Medulla oblongata (tissue), 1 donor: ENCODE measurements around the gene NET1.
"Not testable (repeated sequence)": the region's sequence is repeated elsewhere in the genome, so short reads cannot be mapped to it uniquely, and the experiment has no call there.

Experiments
- DNase-seq: peaks from one replicate; pipeline ENCODE4 v3.0.0-alpha.2; 2015; ENCODE audit errors: extremely low spot score

The NET1 gene

DNA sequence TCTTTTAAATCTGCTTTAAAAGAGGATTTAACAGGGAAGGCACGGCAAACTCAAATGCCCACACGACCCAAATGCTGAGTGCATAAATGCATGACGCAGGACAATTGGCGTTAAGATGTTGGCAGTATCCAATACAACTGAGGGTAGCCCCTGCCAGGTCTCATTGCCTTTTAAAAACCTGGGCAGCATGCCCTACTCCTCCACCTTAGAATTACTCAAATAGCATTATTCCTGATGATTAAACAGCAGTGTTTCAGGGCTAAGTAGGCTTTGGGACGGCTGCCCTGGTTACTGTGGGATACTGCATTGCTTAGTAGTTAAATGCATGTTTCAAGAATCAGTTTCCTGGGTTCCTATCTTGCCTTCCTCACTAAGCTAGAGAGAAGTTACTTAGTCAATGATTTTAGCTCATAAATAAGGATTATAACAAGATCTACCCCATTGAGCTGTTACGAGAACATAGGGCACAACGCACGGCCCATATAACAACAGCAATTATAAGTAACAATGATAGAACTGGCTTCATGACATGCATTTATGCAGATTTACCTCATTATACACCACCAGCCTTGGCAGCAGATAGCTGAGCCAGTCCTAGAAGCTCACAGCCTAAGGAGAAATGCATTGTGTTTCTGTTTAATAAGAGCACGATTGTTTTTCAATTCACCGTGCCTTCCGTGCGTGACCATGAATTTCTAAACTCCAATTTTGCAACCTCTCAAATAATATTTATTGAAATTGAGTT lies 15.6 kb upstream of the NET1 start:
- DNase-seq, result peak; percentile 88

DNA sequence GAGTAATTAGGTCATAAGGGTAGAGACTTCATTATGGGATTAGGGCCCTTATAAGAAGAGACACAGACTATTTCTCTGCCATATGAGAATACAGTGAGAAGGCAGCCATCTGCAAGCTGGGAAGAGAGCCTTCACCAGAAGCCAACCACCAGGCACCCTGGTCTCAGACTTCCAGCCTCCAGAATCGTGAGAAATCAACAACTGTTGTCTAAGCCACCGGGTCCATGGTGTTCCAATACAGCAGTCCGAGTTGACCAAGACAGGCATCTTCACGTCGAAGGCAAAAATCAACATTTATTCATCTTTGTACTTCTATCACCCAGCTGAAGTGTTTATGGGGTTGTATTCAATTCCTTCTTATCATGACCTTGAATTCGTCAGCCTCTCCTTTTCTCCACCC lies 13.0 kb upstream of the NET1 start:
- no peak for DNase-seq

DNA sequence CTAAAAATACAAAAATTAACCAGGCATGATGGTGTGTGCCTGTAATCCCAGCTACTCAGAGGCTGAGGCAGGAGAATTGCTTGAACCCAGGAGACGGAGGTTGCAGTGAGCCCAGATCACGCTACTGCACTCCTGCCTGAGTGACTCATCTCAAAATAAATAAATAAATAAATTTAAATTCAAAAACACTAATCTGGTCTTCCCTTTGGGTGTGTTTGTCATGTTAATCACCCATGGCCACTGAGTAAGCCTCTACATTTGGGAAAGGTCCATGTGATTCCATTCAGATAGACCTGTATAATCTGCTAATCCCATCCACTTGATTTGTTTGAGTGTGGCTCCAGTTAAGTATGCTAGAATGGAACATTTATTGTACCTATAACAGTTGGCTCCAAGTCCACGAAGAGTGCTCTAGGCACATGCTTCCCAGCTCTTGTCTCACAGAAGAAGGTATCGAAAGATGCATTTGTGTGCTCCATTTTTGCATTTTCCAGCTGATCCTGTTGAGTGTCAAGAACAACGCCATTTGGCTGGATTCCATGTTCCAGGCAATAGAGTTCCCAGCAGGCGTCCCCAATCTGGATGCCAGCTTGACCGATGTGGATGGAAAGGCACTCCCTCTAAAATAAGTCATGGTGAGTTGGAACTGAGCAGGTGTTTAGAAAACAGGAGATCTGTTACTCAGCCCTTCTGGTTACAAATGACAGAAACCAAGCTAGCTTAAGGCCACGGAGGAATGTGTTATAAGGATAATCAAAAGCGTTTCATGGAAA lies 11.7 kb upstream of the NET1 start:
- no peak for DNase-seq

DNA sequence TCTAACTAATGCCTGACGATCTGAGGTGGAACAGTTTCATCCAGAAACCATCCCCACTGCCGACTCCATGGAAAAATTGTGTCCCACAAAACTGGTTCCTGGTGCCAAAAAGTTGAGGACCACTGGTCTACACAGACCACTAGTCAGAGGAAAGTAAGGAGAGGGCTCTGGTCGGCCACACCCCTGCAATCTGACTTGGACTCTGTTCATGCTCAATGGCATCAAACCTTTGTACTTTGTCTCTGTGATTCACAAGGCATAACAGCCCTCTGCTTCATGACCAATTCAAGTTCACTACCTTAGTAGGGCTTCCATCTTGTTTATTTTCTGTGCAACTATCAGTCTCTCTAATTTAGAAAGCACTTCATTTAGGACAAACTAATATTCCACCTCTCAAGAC lies 9.6 kb upstream of the NET1 start:
- DNase-seq, result no peak

DNA sequence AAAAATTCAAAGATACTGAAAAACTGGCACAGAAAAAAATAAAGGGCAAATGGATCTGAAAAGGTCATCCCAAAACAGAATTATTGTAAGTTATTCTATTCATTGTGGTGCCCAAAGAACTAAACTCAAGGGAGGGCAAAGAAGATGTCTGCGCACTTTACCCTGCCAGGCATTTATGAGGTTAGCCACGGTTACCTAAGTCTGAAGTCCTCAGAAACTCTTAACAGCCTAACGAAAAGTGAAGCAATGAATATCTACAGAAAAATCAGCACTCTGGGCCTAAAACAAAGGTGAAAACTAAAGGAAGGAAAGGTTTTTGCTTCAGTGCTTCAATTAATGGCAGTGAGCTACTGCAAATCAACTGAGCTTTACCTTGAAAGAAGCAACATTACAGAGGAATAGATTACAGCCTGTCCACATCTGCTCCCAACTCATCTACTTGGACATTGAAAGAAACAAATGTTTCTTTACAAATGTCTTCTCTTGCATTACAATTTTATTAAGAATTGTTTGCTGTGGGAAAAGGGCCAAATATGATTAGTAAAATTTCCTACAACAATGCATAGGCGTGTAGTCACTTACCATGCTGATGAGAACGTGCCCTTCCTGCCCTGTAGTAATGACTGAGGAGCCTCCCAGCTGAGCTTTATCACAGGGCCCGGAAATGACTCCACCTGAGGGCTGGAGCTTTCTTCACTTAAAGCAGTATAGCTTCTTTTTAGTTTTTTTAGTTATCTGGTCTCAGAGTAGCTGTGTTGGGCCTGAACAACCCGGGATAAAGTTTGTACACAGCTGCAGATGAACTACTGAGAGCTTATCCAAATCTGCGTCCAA lies 7.9 kb upstream of the NET1 start, which contains the start of gene TUBAL3:
TSS of gene TUBAL3 (minus strand) at position 621 of the 834 bp plus-strand sequence. CDS start at position 585, 36 bp downstream.
- no peak for DNase-seq

DNA sequence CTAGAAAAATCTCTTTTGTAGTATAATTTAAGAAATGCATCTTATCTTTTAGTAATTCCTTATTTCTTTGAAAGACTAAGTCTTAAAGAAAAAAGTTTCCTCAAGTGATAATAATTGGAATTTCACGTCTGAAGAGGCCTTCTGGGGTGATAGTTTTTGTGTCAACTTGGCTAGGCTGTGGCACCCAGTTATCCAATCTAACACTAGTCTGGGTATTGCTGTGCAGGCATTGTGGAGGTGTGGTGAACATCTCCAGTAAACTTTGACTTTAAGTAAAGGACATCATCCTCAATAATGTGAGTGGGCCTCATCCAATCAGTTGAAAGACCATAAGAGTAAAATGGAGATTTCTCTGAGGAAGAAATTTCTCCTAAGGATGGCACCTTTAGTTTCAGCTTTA lies 5.4 kb upstream of the NET1 start:
- DNase-seq, result no peak

DNA sequence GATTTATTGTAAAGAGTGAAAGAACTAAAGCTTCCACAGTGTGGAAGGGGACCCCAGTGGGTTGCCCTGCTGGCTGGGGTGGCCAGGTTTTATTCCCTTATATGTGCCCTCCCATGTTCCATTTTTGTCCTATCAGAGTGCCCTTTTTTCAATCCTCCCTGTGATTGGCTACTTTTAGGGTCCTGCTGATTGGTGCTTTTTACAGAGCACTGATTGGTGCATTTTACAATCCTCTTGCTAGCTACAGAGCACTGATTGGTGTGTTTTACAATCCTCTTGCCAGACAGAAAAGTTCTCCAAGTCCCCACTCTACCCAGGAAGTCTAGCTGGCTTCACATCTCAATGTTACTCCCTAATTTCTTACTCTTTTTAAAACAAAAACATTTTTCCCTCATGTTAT lies 1.6 kb upstream of the NET1 start:
- DNase-seq, result not testable (repeated sequence)

- DNase-seq, result no peak
These were observed 448 bp upstream of the NET1 start for GRCh38 chr10:5411941-5412276.

GRCh38 chr10:5413012-5413938 lies 918 bp downstream of the NET1 start:
- peak; percentile 59 for DNase-seq

GRCh38 chr10:5416981-5417380 lies 4.6 kb downstream of the NET1 start:
- DNase-seq, result no peak

- no peak for DNase-seq
These were observed 6.2 kb downstream of the NET1 start for GRCh38 chr10:5418584-5418983.

GRCh38 chr10:5419466-5420094 lies 7.2 kb downstream of the NET1 start:
- DNase-seq, result no peak

GRCh38 chr10:5423771-5424170 lies 11.4 kb downstream of the NET1 start:
- DNase-seq, result no peak

GRCh38 chr10:5424751-5425150 lies 12.4 kb downstream of the NET1 start:
- DNase-seq, result no peak

DNA sequence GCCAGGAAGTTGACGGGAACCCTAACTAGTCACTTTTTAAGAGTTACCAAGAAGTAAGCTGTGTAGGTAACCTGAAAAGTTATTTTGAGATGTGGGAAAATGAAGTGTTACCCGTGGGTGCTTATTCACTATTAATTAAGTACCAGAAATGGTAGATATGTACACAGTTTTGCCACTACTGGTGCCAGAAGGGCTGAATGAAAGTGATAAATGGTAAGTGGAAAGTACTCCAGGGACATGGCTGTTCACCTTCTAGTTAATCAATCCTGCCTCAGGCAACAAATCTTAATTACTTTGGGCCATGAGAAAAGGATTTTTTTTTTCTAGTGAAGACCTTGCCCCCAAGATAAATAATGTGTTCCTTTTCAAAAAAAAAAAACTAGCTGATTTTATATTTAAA lies 15.8 kb downstream of the NET1 start:
- no peak for DNase-seq

GRCh38 chr10:5433182-5433581 lies 20.8 kb downstream of the NET1 start:
- DNase-seq, result no peak

- peak; percentile 71 for DNase-seq
These were observed 21.8 kb downstream of the NET1 start for GRCh38 chr10:5434017-5434753.

DNA sequence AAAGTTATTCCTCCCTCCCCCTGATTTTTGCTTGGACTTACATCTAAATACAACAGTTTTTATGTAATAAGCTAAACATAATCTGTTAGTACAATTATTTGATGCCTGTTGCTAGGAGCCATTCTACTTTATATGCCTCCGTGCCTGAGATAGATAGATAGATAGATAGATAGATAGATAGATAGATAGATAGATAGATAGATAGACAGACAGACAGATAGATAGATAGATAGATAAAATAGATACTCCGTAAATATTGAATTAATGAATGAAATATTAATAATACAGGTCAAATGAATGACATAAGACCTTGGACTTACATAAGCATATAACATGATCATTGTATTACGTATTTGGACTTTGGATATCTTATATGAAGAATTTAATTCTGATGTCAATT lies 23.0 kb downstream of the NET1 start:
- DNase-seq, result no peak

- no peak for DNase-seq
These were observed 27.8 kb downstream of the NET1 start for GRCh38 chr10:5440206-5440605.

GRCh38 chr10:5441106-5441505 lies 28.7 kb downstream of the NET1 start:
- no peak for DNase-seq
